GM20000 (cell line): ENCODE measurements around the gene HOMER2.
"Not testable (repeated sequence)": the region's sequence is repeated elsewhere in the genome, so short reads cannot be mapped to it uniquely, and the experiment has no call there.

Experiments used
- DNase-seq: peaks from one replicate; pipeline ENCODE4 v3.0.0; 2012; ENCODE audit warnings: low spot score
- CTCF ChIP-seq: IDR thresholded peaks from 2 replicates; pipeline ENCODE4 v1.5.1; 2012; ENCODE audit warnings: mild to moderate bottlenecking, control low read depth; ENCODE audit errors: extremely low read depth, missing control alignments

Gene HOMER2

DNA sequence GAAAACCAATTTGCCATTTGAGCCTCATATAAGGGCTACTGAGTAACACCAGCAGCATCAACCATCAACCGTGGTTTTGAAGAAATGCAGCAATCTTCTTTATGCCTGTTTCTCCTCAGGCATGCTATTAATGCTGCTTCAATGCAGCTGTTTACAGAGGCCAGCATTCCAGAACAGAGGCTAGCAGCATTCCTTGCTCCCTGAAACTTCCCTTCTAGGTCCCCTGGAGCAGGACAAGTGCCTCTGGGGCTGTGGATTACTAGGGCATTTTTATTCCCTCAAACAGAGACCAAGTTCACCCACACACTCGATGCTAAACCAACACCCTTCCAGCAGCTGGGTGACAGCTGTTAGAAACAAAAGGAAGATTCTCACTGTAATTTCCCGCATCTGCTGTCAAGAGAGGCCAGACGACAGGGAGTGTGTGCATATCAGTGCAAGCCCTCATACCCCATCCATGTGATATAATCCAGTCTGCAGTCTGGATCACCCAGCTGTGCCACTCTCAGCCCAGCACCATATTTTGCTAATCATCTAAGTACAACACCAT lies 57.5 kb downstream of the HOMER2 start:
- DNase-seq, result no peak
- TF ChIP-seq CTCF, result no peak

- DNase-seq, result not testable (repeated sequence)
These were observed 59.0 kb downstream of the HOMER2 start for GRCh38 chr15:82893473-82893872.

- TF ChIP-seq CTCF, result no peak
- DNase-seq, result no peak
These were observed 59.9 kb downstream of the HOMER2 start for GRCh38 chr15:82892573-82892972.

DNA sequence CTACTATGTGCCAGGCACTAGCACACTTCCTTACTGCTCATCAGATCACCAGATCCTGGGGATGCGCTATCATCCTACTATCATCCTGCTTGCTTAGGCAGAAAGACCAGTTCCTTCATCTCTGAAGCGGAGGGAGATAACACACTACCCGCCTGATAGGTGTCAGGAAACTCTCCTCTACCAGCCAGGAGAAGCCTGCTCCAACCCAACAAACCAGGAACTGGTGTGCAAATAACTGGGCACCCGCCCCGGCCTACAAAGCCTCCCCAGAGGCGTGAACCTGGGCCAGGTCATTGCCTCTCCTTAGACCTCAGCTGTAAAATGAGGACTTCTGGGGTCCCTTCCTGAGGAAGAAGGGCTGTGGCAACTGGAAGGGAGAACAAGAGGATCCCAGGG lies 61.5 kb downstream of the HOMER2 start:
- TF ChIP-seq CTCF, result no peak
- DNase-seq, result no peak

DNA sequence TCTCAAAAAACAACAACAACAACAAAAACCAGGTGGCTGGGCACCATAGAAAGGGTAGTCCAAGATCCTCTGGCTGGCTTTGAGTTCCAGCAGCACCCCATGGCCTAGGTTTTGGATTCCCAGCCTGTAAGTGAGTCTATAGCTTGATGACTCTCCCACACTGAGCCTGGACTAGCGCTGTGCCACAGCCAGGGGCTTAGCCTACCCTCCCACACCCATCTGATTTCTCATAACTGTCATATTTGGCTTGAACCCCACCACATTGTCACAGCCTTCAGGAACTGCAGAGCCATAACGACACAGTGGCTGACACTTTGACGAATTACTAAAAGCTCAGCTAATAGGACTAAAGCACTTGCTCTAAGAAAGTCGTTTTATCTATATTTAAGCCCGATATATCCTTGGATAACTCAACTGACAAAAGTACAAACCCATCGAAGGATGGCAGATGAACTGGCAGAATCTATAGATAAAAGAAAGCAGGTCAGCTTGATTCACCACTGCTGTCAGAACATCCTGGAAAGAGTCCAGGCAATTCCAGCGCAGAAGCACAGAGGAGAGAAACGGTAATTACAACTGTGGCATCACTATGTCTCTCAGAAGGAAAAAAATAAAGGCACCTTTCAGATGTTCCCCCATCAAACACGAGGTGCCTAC lies 62.1 kb downstream of the HOMER2 start:
- TF ChIP-seq CTCF, result no peak
- DNase-seq, result no peak

- DNase-seq, result no peak
- no peak for TF ChIP-seq CTCF
These were observed 70.1 kb downstream of the HOMER2 start for GRCh38 chr15:82882273-82882928.

GRCh38 chr15:82881747-82882146 lies 70.8 kb downstream of the HOMER2 start:
- no peak for DNase-seq
- no peak for TF ChIP-seq CTCF

- no peak for DNase-seq
- TF ChIP-seq CTCF, result no peak
These were observed 71.8 kb downstream of the HOMER2 start for GRCh38 chr15:82880704-82881103.
